Activated CD4-positive, alpha-beta T cell treated with anti-CD3 and anti-CD28 coated beads for 48 hours (primary cell): ENCODE measurements around the gene PDE3B.

Source experiments
- DNase-seq: peaks from one replicate; pipeline ENCODE4 v3.0.0-alpha.2; 2020

The PDE3B gene

GRCh38 chr11:14892036-14892556, 248.5 kb downstream of the PDE3B start, which contains the start of gene CYP2R1:
TSS of gene CYP2R1 (minus strand) at chr11:14892231. CDS start at chr11:14892205, 26 bp downstream.
- peak; percentile 93 for DNase-seq

- no peak for DNase-seq
Observed at GRCh38 chr11:14892577-14892976, 249.0 kb downstream of the PDE3B start.

DNA sequence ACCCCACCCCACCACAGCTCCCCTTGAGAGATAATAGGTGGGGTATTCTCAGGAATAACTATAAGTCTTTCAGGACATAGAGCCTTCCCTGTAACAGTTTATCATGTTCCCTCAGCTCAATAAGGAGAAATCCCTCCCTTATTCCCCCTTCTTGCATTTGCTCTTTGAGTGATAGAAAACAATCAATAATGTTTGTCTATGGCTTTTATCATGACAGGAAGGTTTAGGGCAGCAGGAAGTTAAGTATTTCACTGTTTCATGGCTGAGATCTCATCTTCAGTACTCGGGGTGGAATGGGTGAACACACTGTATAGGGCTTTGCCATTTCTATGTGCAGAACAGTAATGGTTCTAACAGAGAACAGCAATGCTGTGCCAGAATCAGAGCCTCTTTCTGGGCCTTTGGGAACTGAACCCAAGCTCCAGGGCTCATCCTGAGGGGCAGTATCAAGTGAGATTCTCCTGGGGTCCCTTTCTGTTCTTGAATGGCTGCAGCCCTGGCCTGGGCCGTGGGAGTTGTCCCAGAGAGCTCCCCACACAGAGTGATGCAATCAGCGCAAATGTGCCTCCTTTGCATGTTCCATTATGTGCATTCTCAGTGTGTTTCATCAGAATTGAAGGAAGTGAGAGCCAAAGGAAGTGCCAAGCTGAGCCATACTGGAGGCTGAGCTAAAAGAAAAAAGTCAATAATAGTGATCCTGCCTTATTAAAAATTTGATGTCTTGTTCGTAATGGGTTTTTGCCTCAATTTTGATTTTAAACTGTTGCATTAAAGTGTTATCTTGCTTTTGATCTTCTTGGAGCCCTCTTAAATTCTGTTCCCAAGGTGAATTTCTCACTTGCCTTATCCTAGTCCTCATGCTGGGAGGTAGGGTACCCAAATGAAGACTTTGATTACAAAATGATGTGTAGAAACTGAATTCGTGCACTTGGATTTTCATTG, 251.3 kb downstream of the PDE3B start:
- DNase-seq: peak; percentile 45

DNA sequence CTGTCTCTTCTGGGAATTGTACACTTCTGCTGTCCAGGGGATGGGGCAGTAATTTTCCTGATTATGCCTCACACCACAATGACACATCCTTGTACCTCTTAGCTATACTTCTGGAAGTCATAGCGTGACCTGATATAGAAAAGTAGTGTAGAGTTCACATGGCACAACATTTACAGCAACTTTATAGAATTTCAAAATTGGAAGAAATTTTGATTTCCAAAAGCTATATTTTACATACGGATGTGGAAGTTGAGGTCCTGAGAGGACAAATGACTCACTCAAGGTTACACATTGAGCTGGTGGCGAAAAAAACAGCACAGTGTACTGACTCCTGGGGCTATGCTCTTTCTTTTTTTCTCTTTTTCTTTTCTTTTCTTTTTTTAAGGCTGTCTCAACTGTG, 254.8 kb downstream of the PDE3B start:
- no peak for DNase-seq

DNA sequence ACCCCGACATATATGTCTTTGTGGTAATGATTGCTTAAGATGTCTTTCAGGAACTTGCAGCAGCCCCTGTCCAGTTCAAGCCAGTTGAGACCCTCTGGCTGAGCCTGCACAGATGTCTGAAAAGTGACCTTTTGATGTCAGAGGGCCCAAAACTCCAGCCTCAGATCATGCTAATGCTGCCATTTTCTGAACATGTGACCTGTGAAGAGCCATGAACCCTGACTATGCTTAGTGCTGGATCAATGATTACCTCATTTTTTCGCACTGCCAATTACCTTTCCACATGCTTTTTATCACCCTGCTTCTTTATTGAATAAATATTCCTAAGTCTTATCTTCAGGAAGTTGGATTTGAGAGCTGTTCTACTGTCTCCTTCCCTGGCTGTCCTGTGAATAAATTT, 255.3 kb downstream of the PDE3B start:
- DNase-seq: no peak

DNA sequence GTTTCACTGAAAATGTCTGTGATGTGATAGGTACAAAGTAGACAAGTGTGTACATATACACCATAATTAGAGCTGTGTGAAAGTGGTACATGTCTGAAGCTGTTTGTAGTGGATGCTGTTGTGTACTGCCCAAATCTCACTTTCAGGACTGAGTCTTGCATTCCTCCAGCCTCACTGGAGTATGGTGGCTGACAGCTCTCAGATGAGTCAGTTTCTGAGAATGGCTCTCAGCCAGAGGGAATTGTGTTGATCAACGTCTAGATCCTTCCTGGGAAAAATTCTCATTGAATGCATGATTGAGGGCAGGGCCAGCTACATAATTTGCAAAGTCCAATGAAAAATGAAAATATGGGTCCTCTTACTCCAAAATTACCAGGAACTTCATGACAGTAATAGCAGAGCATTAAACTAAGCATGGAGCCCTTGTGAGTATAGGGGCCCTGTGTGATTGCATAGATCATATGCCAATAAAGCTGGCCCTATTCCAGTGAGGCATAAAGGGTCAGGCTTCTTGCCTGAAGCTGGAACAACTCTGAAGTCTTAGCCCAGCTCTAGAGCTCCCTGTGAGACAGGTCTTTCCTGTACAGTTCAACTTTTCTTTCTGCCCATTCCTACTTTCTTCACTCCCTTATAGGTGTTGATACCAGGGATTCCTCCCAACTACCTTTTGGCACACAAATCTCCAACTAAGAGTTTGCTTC, 259.2 kb downstream of the PDE3B start:
- DNase-seq: no peak

DNA sequence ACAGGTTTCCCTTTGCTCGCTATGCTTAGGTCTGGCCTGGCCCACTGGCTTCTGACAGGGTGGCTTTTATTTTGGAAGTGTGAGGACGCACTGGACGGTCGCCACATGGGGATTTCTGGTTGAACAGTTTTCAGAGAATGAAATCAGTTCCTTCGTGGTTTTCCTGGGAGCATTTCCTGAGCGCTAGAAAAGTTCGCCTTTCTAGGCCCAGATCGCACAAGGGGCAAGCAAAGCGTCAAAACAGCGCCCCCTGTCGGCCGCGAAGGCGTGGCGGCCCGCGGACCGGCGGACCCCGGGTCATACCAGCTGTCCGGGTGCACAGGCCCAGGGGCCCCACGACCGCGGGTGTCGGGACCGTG, 261.1 kb downstream of the PDE3B start:
- DNase-seq: peak; percentile 90

DNA sequence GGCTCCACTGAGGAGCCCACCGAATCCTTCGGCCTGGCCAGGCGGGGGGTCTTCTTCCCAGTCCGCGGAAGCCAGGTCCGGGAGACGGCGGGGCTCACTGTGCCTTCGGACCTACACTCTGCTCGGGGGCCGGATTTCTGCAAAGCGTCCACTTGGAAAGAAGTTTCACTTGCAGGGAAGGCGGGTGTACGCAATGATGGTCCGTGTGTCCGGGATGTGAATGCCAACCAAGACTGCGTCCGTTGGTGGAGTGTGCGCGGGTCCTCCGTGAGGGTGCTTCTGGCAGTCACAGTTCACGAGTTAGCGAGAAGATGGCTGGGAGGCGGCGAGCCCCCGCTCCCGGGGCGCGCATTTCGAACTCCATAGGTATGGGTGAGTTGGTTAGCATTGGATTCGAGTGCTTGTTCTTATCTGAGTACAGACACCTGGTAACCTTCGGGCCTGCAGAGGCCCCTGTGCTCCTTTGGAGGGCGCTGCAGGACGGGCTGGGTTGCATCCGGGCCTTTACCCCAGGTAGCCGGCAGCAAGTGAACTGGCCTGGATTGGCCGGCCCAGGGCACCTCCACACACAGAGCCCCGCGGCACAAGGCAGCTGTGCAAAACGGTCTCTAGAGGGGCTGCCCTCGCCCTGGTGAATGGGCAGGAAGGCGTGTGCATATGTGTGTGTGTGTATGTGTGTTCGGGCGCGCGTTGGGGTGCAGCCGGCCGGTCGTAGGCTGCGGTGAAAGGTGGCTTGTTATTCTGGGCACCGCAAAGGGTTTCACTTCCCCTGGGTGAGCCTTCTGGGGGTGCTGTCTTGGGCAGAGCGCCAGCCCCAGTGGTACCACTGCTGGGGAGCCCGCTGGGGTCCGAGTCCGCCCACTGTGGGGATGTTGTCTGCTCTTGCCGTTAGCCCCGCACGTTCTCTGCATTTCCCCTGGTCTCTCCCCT, 261.8 kb downstream of the PDE3B start:
- peak; percentile 85 for DNase-seq

DNA sequence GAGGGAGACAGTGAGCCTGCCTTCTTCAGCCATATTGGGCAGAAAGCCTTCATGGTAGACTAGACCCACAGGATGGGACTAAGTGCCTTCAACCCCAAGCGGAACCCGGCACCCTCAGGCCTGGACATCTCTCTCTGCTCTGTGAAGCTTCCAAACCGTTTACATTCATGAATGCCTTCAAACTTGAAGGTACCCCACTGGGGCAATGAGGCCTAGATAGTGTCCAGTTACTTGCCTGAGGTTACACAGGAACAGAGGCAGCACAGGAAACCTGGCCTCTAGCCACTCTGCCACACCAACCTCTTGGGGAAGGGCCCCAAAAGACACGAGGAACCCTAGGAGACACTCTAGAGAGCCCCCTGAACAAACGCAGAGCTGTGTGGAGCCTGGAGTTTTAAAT, 263.0 kb downstream of the PDE3B start:
- no peak for DNase-seq

- DNase-seq: no peak
Observed at GRCh38 chr11:14906993-14907392, 263.4 kb downstream of the PDE3B start.

DNA sequence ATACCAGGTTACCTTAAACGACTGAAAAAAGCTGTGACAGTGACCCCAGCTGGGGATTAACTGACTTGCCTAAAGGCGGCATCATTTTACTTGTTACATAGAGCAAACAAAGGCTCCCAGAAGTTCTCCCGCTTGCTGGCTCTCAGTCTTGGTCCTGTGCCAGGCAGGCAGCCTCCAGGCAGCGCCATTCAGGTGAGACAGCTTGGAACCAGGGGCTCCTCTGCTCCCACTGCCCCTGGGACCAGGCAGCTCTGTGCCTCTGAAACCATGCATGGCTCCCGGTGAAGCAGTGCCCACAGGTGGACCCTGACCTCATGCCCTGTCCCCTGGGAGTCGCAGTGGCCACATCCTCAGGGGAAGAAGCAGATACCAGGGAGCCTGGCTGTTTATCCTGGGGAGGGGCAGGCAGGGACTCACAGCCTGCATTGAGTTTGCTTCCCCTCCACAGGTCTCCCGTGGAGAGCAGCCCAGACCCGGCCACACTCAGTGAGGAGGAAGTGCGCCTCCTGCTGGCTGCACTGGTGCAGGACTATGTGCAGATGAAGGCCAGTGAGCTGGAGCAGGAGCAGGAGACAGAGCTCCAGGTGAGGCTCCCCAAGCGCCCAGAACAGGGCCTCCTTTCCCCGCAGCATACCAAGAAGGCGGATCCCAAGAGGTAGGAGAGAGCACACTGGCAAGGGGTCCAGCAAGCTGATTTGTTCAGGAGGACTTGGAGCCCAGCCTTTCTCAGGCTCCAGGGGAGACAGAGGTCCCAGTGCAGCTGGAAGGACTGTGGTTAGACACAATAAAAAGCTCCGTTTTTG, 264.0 kb downstream of the PDE3B start:
- peak; percentile 92 for DNase-seq

GRCh38 chr11:14908214-14908880, 264.7 kb downstream of the PDE3B start:
- DNase-seq: peak; percentile 38

DNA sequence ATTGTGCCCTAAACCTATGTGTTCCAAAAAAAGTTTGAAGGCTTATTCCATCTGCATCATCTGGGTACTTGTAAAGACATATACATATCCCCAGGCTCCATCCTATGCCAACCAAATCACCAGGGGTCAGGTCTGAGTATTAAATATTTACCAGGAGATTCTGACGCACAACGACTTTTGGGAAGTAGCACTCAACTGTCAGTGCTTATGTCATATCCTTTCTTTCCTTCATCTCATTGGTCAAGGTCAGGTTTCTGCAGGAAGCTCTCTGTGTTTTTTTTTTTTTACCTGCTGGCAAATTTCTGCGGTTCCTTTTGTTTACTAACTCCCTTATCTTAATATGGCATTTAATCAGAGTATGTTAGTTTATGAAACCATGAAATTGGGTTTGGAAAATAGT, 270.9 kb downstream of the PDE3B start:
- no peak for DNase-seq

- DNase-seq: no peak
Observed at GRCh38 chr11:14916403-14916802, 272.8 kb downstream of the PDE3B start.
